T-helper 9 cell (primary cell): Measurements from ENCODE around the gene FHL1.

ENCODE experiments used
- DNase-seq: peaks from one replicate; pipeline ENCODE4 v3.0.0-alpha.2; 2020

The FHL1 gene

GRCh38 chrX:136190038-136190713, 42.8 kb downstream of the FHL1 start:
- DNase-seq: no peak

GRCh38 chrX:136191171-136191570, 43.8 kb downstream of the FHL1 start:
- no peak for DNase-seq

- DNase-seq: no peak
Observed at GRCh38 chrX:136192135-136192534, 44.8 kb downstream of the FHL1 start.

- DNase-seq: no peak
Observed at GRCh38 chrX:136192839-136193414, 45.6 kb downstream of the FHL1 start.

GRCh38 chrX:136193771-136194170, 46.4 kb downstream of the FHL1 start:
- DNase-seq: no peak

- no peak for DNase-seq
Observed at GRCh38 chrX:136194536-136194935, 47.2 kb downstream of the FHL1 start.

- DNase-seq: no peak
Observed at GRCh38 chrX:136195247-136195646, 47.9 kb downstream of the FHL1 start.

GRCh38 chrX:136196691-136197155, 49.4 kb downstream of the FHL1 start:
- DNase-seq: no peak

- no peak for DNase-seq
Observed at GRCh38 chrX:136198010-136198409, 50.7 kb downstream of the FHL1 start.

- DNase-seq: no peak
Observed at GRCh38 chrX:136198678-136199243, 51.4 kb downstream of the FHL1 start.

- no peak for DNase-seq
Observed at GRCh38 chrX:136199365-136199764, 52.0 kb downstream of the FHL1 start.

- no peak for DNase-seq
Observed at GRCh38 chrX:136200466-136200865, 53.1 kb downstream of the FHL1 start.

- no peak for DNase-seq
Observed at GRCh38 chrX:136201601-136202000, 54.3 kb downstream of the FHL1 start.

- DNase-seq: no peak
Observed at GRCh38 chrX:136202889-136203288, 55.6 kb downstream of the FHL1 start.

GRCh38 chrX:136203438-136203837, 56.1 kb downstream of the FHL1 start:
- DNase-seq: no peak

GRCh38 chrX:136203951-136204350, 56.6 kb downstream of the FHL1 start:
- DNase-seq: no peak

GRCh38 chrX:136204571-136204970, 57.2 kb downstream of the FHL1 start:
- DNase-seq: peak; percentile 6

- DNase-seq: no peak
Observed at GRCh38 chrX:136205882-136206380, 58.6 kb downstream of the FHL1 start.

GRCh38 chrX:136206916-136207315, 59.6 kb downstream of the FHL1 start:
- DNase-seq: no peak

- DNase-seq: no peak
Observed at GRCh38 chrX:136207546-136207945, 60.2 kb downstream of the FHL1 start.

- peak; percentile 29 for DNase-seq
Observed at GRCh38 chrX:136209016-136209738, 61.8 kb downstream of the FHL1 start.

GRCh38 chrX:136209751-136210150, 62.4 kb downstream of the FHL1 start:
- no peak for DNase-seq

GRCh38 chrX:136210243-136210642, 62.9 kb downstream of the FHL1 start:
- no peak for DNase-seq

GRCh38 chrX:136210806-136211205, 63.5 kb downstream of the FHL1 start:
- DNase-seq: no peak
